ENCODE data around the gene USP54.

The USP54 gene, protein sequence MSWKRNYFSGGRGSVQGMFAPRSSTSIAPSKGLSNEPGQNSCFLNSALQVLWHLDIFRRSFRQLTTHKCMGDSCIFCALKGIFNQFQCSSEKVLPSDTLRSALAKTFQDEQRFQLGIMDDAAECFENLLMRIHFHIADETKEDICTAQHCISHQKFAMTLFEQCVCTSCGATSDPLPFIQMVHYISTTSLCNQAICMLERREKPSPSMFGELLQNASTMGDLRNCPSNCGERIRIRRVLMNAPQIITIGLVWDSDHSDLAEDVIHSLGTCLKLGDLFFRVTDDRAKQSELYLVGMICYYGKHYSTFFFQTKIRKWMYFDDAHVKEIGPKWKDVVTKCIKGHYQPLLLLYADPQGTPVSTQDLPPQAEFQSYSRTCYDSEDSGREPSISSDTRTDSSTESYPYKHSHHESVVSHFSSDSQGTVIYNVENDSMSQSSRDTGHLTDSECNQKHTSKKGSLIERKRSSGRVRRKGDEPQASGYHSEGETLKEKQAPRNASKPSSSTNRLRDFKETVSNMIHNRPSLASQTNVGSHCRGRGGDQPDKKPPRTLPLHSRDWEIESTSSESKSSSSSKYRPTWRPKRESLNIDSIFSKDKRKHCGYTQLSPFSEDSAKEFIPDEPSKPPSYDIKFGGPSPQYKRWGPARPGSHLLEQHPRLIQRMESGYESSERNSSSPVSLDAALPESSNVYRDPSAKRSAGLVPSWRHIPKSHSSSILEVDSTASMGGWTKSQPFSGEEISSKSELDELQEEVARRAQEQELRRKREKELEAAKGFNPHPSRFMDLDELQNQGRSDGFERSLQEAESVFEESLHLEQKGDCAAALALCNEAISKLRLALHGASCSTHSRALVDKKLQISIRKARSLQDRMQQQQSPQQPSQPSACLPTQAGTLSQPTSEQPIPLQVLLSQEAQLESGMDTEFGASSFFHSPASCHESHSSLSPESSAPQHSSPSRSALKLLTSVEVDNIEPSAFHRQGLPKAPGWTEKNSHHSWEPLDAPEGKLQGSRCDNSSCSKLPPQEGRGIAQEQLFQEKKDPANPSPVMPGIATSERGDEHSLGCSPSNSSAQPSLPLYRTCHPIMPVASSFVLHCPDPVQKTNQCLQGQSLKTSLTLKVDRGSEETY (N-terminal part only)

DNA sequence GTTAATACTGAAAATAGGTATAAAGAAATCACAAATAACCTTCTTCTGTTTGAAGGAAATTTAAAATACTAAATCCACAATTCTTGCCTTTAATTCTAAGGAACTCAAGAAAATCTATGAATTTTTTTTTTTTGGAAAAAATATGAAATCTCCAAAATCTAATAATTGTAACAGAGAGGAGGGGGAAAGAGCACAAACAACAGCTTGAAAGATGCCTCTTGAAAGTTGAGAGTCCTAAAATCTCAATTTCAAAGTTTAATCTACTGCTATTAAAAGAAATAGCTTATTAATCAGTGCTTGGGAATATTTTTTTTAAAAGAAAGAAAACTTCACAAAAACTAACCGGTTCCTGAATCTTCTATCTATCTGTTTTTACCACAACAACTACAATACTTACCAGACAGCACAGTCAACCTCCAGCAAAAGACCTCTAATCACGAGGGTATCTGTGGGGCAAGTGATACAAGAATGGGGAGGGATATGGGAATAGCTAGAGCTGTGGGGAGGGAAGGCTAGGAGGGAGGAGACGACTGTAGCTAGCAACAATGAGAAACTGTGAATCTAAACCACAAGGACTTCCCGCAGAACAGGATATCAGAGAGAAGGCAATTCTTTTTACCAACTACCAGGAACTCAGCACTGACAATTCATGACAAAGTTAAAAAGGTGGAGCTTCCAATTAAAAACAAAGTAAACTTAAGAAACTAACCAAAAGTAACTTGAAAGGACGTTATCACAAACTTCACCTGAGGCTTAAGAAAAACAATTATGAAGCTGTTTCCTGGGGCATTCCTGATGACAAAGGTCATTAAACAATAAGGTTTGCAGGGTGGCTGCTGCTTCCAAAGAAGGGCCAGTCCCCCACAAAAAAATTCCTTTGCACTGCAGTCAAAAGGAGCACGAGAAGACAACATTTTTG lies at the start of gene USP54:
Gene USP54 (minus strand): TSS at position 462 of the 919 bp plus-strand sequence. CDS start 15,684 bp downstream, outside the sequence.
- in situ Hi-C loops (cut with MboI; ENCODE audit: low sequenced_read_pairs, unreplicated experiment) = no loop called here
- no peak for DNase-seq (ENCODE audit: low spot score)
- TF ChIP-seq, protein P1, sequence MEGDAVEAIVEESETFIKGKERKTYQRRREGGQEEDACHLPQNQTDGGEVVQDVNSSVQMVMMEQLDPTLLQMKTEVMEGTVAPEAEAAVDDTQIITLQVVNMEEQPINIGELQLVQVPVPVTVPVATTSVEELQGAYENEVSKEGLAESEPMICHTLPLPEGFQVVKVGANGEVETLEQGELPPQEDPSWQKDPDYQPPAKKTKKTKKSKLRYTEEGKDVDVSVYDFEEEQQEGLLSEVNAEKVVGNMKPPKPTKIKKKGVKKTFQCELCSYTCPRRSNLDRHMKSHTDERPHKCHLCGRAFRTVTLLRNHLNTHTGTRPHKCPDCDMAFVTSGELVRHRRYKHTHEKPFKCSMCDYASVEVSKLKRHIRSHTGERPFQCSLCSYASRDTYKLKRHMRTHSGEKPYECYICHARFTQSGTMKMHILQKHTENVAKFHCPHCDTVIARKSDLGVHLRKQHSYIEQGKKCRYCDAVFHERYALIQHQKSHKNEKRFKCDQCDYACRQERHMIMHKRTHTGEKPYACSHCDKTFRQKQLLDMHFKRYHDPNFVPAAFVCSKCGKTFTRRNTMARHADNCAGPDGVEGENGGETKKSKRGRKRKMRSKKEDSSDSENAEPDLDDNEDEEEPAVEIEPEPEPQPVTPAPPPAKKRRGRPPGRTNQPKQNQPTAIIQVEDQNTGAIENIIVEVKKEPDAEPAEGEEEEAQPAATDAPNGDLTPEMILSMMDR (IDR thresholded peaks at IDR 0.05; ENCODE audit: borderline replicate concordance, control extremely low read depth, extremely low read depth, insufficient read depth, missing control alignments) = no peak

DNA sequence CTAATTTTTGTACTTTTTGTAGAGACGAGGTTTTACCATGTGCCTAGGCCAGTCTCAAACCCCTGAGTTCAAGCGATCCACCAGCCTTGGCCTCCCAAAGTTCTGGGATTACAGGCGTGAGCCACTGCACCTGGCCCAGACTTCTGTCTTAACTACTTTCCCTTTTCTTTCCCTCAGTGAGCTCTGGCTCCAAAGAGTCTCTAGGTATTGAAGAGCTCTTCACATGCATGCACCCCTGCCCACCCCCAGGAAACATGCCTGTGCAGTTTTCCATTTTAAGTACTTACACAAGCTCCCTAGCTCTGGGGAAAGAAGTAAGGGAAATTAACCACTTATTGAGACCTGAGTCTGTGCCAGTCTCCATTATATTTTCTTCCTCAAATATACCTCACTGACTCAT lies 48.1 kb upstream of the USP54 start:
- in situ Hi-C loops (cut with MboI; ENCODE audit: low sequenced_read_pairs, unreplicated experiment) = no loop called here
- TF ChIP-seq, protein P1 (IDR thresholded peaks at IDR 0.05; ENCODE audit: borderline replicate concordance, control extremely low read depth, extremely low read depth, insufficient read depth, missing control alignments) = no peak
- DNase-seq (ENCODE audit: low spot score) = no peak

DNA sequence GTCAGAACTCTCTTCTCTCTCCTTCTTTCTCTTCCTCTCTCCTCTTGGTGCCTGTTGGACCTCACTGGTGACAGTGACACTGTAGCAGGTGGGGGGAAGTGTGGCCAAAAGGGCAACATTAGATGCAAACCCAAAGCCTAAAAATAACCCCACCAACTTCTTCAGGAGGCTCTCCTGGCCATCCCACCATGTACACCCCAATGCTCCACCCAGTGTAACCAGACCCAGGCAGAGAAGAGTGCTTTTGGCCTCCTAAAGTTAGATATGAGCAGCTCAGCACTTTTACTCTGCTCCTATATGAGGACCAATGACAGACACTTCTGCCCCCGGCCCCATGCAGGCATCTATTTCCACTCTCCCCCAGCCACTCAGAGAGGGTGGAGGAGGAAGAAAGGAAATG lies 44.6 kb upstream of the USP54 start:
- peak; percentile 17 for DNase-seq (ENCODE audit: low spot score)
- in situ Hi-C loops (cut with MboI; ENCODE audit: low sequenced_read_pairs, unreplicated experiment) = no loop called here
- TF ChIP-seq, protein P1 (IDR thresholded peaks at IDR 0.05; ENCODE audit: borderline replicate concordance, control extremely low read depth, extremely low read depth, insufficient read depth, missing control alignments) = no peak

DNA sequence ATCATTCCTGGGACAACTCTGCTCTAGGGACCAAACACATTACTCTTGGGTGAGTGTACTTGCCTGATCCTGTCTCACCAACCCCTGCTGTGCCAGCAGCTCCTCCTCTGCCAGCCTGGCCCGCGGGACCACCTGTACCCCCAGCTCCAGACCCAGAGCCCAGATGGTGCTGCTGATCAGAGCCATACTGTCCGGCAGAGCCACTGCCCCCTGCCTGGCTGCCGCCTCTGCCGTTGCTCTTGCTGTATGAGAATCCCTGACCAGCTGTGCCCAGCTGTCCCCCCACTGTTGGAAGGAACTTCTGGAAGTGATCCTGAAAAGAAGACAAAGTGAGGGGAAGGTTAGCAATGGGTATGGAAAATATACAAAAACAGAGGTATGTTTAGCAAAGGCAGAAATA lies 43.3 kb upstream of the USP54 start:
- TF ChIP-seq, protein P1 (IDR thresholded peaks at IDR 0.05; ENCODE audit: borderline replicate concordance, control extremely low read depth, extremely low read depth, insufficient read depth, missing control alignments) = no peak
- no peak for DNase-seq (ENCODE audit: low spot score)
- in situ Hi-C loops (cut with MboI; ENCODE audit: low sequenced_read_pairs, unreplicated experiment) = no loop called here

DNA sequence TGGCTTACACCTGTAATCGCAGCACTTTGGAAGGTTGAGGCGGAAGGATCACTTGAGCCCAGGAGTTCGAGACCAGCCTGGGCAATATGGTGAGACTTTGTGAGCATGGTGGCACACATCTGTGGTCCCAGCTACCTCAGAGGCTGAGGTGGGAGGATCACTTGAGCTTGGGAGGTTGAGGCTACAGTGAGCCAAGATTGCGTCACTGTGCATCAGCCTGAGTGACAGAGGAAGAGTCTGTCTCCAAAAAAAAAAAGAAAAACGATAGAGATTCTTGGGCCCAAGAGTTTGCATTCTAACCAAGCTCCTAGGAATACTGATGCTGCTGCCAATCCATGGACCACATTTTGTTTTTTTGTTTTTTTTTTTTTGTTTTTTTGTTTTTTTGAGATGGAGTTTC lies 38.0 kb upstream of the USP54 start:
- in situ Hi-C loops (cut with MboI; ENCODE audit: low sequenced_read_pairs, unreplicated experiment) = no loop called here
- TF ChIP-seq, protein P1 (IDR thresholded peaks at IDR 0.05; ENCODE audit: borderline replicate concordance, control extremely low read depth, extremely low read depth, insufficient read depth, missing control alignments) = no peak
- no peak for DNase-seq (ENCODE audit: low spot score)
